PC-9 (cell line): ENCODE measurements around the gene EPHA2. TPM values are rescaled to one million over a fixed set of nuclear protein-coding genes. Genes with fewer than 3 reads are reported as not detected.

Source experiments
- BruUV-seq: library from RNA; stranded (reverse); fragments of 400-500 nt; replicated peaks from 2 replicates; lab custom pipeline; 2021; lab: Mats Ljungman, UMichigan
- CTCF ChIA-PET: fragments of 300-600 bp; sonication (Branson Sonifier 250); formaldehyde crosslinking; loops from one replicate; lab custom pipeline; 2022; ENCODE audit warnings: antibody characterized with exemption; lab: Charles Lee
- POLR2A ChIA-PET: fragments of 300-600 bp; sonication (Branson Sonifier 250); formaldehyde crosslinking; loops from one replicate; lab custom pipeline; 2022; ENCODE audit warnings: antibody characterized with exemption; ENCODE audit not compliant: unreplicated experiment; lab: Charles Lee
- DNase-seq, 2 experiments: peaks; one replicate each; pipeline versions ENCODE4 v3.0.0 to v3.0.0-alpha.2; 2015 to 2022; ENCODE audit warnings: mixed read lengths in 1 of 2
- H2AFZ ChIP-seq: fragments of 200-600 bp; sonication (generic); 2 replicates; pipeline ENCODE4 v1.8.1; 2017; ENCODE audit warnings: antibody characterized with exemption
- H3F3A ChIP-seq: fragments of 200-600 bp; sonication (generic); 2 replicates; pipeline ENCODE4 v1.8.1; 2017; ENCODE audit warnings: antibody characterized with exemption, mild to moderate bottlenecking, low read depth; ENCODE audit not compliant: insufficient read depth
- H3K27ac ChIP-seq: fragments of 200-600 bp; sonication (generic); 2 replicates; pipeline ENCODE4 v1.6.1; 2016; ENCODE audit warnings: mixed run types
- H3K27me3 ChIP-seq: fragments of 200-600 bp; sonication (generic); 2 replicates; pipeline ENCODE4 v1.6.1; 2016; ENCODE audit warnings: low read depth, mixed run types; ENCODE audit not compliant: insufficient read depth
- H3K36me3 ChIP-seq: fragments of 200-600 bp; sonication (generic); 2 replicates; pipeline ENCODE4 v1.6.1; 2016; ENCODE audit warnings: low read depth, mixed run types
- H3K4me1 ChIP-seq: fragments of 200-600 bp; sonication (generic); replicated peaks from 2 replicates; pipeline ENCODE4 v1.6.1; 2016; ENCODE audit warnings: mixed run types; ENCODE audit not compliant: insufficient read depth
- H3K4me2 ChIP-seq: fragments of 200-600 bp; sonication (generic); 2 replicates; pipeline ENCODE4 v1.6.1; 2017; ENCODE audit warnings: mixed run types
- H3K4me3 ChIP-seq: fragments of 200-600 bp; sonication (generic); 2 replicates; pipeline ENCODE4 v1.6.1; 2016; ENCODE audit warnings: mixed run types
- H3K79me2 ChIP-seq: fragments of 200-600 bp; sonication (generic); 2 replicates; pipeline ENCODE4 v1.6.1; 2017; ENCODE audit warnings: low read depth, mixed run types
- H3K9me2 ChIP-seq: fragments of 200-600 bp; sonication (generic); 2 replicates; pipeline ENCODE4 v1.8.1; 2017; ENCODE audit warnings: mild to moderate bottlenecking; ENCODE audit not compliant: insufficient read depth
- H3K9me3 ChIP-seq: fragments of 200-600 bp; sonication (generic); 2 replicates; pipeline ENCODE4 v1.8.1; 2016; ENCODE audit warnings: low read depth; ENCODE audit not compliant: insufficient read depth
- H4K20me1 ChIP-seq: fragments of 200-600 bp; sonication (generic); 2 replicates; pipeline ENCODE4 v1.8.1; 2017; ENCODE audit not compliant: insufficient read depth
- EZH2 ChIP-seq: fragments of 200-600 bp; sonication (generic); IDR thresholded peaks from 2 replicates; pipeline ENCODE4 v1.8.0; 2017; ENCODE audit warnings: antibody characterized with exemption, low read depth
- intact Hi-C: fragments of 100-400 bp; cut with micrococcal nuclease; formaldehyde crosslinking; loops from one replicate; pipeline ENCODE4 v1.10.0; 2022; ENCODE audit not compliant: unreplicated experiment
- total RNA-seq: library from RNA; stranded (reverse); gene quantifications from 2 replicates; pipeline ENCODE4 v1.2.3, GENCODE V29; 2021
- TF ChIP-seq, protein P1 (sequence below): fragments of 200-600 bp; sonication (generic); conservative IDR thresholded peaks from 2 replicates; pipeline ENCODE4 v1.6.1; 2017; ENCODE audit warnings: mixed run types, antibody characterized with exemption, mild to moderate bottlenecking, moderate library complexity

EPHA2 gene
- total RNA-seq, 1 experiment from 2014 or later, result 48.3 TPM

DNA sequence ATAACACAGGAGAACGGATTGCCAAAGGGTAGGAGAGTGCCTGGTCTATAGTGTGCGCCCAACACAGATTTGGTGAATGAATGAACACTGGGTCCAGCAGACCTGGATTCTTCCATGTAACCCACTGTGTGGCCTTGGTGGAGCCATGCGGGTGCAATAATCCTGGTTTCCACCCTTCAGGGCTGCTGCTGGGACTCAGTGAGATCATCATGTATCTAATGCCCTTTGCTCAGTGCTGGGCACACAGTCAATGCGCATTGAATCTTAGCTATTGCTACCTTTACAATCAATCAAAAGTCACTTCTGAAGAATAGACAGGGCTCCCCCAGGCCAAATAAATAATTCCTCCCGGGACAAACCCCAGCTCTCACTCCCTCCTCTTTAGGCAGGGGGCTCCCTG is 5.8 kb upstream of the EPHA2 start:
- H3K9me3 ChIP-seq, result no peaks in the 10 kb centered on the region
- H3K79me2 ChIP-seq, result peaks cover 15% of the 10 kb centered on the region
- H3F3A ChIP-seq, result peaks cover 28% of the 10 kb centered on the region
- no peak for DNase-seq
- no peaks in the 10 kb centered on the region for H3K27me3 ChIP-seq
- TF ChIP-seq EZH2, result no peak
- TF ChIP-seq, protein P1, sequence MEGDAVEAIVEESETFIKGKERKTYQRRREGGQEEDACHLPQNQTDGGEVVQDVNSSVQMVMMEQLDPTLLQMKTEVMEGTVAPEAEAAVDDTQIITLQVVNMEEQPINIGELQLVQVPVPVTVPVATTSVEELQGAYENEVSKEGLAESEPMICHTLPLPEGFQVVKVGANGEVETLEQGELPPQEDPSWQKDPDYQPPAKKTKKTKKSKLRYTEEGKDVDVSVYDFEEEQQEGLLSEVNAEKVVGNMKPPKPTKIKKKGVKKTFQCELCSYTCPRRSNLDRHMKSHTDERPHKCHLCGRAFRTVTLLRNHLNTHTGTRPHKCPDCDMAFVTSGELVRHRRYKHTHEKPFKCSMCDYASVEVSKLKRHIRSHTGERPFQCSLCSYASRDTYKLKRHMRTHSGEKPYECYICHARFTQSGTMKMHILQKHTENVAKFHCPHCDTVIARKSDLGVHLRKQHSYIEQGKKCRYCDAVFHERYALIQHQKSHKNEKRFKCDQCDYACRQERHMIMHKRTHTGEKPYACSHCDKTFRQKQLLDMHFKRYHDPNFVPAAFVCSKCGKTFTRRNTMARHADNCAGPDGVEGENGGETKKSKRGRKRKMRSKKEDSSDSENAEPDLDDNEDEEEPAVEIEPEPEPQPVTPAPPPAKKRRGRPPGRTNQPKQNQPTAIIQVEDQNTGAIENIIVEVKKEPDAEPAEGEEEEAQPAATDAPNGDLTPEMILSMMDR, result no peak
- BruUV-seq, result no TSS peak
- intact Hi-C loops, result no loop called here
- no peaks in the 10 kb centered on the region for H4K20me1 ChIP-seq
- H3K36me3 ChIP-seq, result no peaks in the 10 kb centered on the region
- no peaks in the 10 kb centered on the region for H3K9me2 ChIP-seq
- H3K4me2 ChIP-seq, result no peak overlapping the region
- H3K4me1 ChIP-seq, result peaks cover 53% of the 10 kb centered on the region
- POLR2A ChIA-PET, result interaction anchor here (0.6 kb wide), 1 partner anchor 205 kb away, joined by 5 read pairs; no protein-coding TSS in a partner anchor
- no peak overlapping the region for H3K4me3 ChIP-seq
- CTCF ChIA-PET, result no interaction called here
- no peak overlapping the region for H3K27ac ChIP-seq
- no peak overlapping the region for H2AFZ ChIP-seq

DNA sequence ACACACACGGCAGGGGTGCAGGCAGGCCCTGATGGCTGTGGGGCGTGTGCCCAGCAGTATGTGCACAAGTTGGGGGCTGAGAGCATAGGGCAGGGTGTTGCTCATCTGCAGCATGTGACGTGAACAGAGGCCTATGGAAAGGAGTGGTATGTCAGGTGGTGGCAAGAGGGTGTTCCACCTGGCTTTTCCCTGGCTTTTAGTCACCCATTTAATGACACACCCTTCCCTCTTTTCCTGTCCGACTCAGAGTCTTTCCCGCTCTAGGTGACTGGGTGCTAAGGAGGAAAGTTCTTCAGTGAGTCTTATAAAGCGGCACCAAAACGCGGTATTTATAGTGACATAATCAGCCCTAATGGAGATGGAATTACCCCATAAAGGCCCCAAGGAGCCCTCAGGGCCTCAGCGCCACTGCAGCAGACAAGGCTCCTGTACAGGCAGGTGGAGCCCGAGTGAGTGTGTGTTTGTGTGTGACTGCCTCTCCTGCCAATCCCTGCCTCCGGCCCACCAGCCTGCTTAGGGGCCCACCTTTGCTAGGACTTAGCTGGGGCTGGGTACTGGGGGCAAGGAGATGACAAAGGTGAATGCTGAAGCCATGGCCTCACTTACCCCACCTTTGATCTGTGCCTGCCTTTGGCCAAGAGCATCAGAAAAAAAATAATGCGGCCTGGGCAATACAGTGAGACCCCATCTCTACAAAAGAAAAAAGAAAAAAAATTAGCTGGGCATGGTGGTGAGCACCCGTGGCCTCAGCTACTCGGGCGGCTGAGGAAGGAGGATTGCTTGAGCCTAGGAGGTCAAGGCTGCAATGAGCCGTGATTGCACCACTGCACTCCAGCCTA is 3.3 kb upstream of the EPHA2 start:
- H3K27me3 ChIP-seq, result no peaks in the 10 kb centered on the region
- peaks cover 28% of the 10 kb centered on the region for H3F3A ChIP-seq
- H3K36me3 ChIP-seq, result 0 out of 2 replicates have a peak, but pooled peaks cover 3% of the 10 kb centered on the region
- no peak overlapping the region for H2AFZ ChIP-seq
- H3K27ac ChIP-seq, result peak overlapping the region; percentile 54
- CTCF ChIA-PET, result no interaction called here
- POLR2A ChIA-PET, result no interaction called here
- H4K20me1 ChIP-seq, result peaks cover 6% of the 10 kb centered on the region; the same call in 1 of the 2 replicates
- peak overlapping the region; percentile 96 for H3K4me2 ChIP-seq
- H3K4me1 ChIP-seq, result peaks cover 44% of the 10 kb centered on the region
- DNase-seq, result peak; percentile 57 to 92
- peak overlapping the region; percentile 13; the same call in 1 of the 2 replicates for H3K4me3 ChIP-seq
- peaks cover 38% of the 10 kb centered on the region for H3K79me2 ChIP-seq
- TF ChIP-seq, protein P1, result no peak
- no peak for TF ChIP-seq EZH2
- H3K9me2 ChIP-seq, result no peaks in the 10 kb centered on the region
- BruUV-seq, result no TSS peak
- intact Hi-C loops, result no loop called here
- no peaks in the 10 kb centered on the region for H3K9me3 ChIP-seq

DNA sequence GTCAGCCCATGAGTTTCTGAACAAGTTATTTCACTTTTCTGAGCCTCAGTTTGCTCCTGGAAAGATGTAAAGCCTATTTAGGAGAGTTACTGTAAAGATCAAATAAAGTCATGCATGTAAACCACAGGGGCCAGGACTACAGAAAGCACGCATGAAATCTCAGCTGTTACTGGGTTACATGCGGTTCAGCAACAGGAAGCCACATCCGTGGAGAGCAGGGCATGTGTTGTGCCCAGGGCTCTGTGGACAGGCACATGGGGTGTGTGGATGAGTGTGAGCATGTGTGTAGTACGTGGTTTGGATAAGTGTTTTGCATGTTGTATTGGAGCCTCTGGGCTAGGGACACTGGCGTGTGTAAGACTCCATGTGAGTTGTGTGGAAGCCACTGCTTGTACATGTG is 2.2 kb upstream of the EPHA2 start:
- Histone ChIP-seq H3K4me2 (peak overlapping the region; percentile 96), H3K27me3 (no peaks in the 10 kb centered on the region), H3K36me3 (peaks cover 12% of the 10 kb centered on the region), H3F3A (peaks cover 36% of the 10 kb centered on the region), H3K79me2 (peaks cover 50% of the 10 kb centered on the region), H3K4me3 (no peak overlapping the region), H3K9me3 (no peaks in the 10 kb centered on the region), H3K9me2 (no peaks in the 10 kb centered on the region), H3K4me1 (peaks cover 38% of the 10 kb centered on the region), H3K27ac (0 out of 2 replicates have a peak overlapping the region, but pooled peaks have one; percentile 42), H2AFZ (no peak overlapping the region), H4K20me1 (peaks cover 11% of the 10 kb centered on the region)
- intact Hi-C loops, result no loop called here
- TF ChIP-seq EZH2, result no peak
- TF ChIP-seq, protein P1, result no peak
- no peak for DNase-seq
- no TSS peak for BruUV-seq
- ChIA-PET CTCF (no interaction called here), POLR2A (no interaction called here)
